ENCODE data around the gene HDHD3.

- no peak for TF ChIP-seq POLR2A (IDR thresholded peaks at IDR 0.05)
- no peak for TF ChIP-seq CTCF (IDR thresholded peaks at IDR 0.05)
Measured at GRCh38 chr9:113356686-113357292, 20.0 kb downstream of the HDHD3 start.
